ENCODE data around the gene CDK5RAP2.

- no peak for TF ChIP-seq CTCF (IDR thresholded peaks at IDR 0.05)
- TF ChIP-seq POLR2A (IDR thresholded peaks at IDR 0.05): no peak
These were observed 131.9 kb downstream of the CDK5RAP2 start for GRCh38 chr9:120447959-120448500.
